Mesenchymal stem cell (in vitro differentiated cells and primary cell): ENCODE measurements around the gene TEAD1.

Experiments used
- DNase-seq: peaks from one replicate; pipeline ENCODE4 v3.0.0-alpha.2; 2013
- H2AFZ ChIP-seq: one replicate; pipeline ENCODE4 v1.6.1; 2013; ENCODE audit warnings: low read depth, mild to moderate bottlenecking, control low read depth, inconsistent platforms, low read length, moderate library complexity
- H2AK5ac ChIP-seq: 2 replicates; pipeline ENCODE4 v1.6.1; 2013; ENCODE audit warnings: low read length, moderate library complexity, mild to moderate bottlenecking, inconsistent platforms; ENCODE audit not compliant: severe bottlenecking
- H2BK120ac ChIP-seq: one replicate; pipeline ENCODE4 v1.6.1; 2013; ENCODE audit warnings: low read depth, mild to moderate bottlenecking, inconsistent platforms, low read length, moderate library complexity
- H2BK12ac ChIP-seq, 2 experiments: one replicate each; pipeline ENCODE4 v1.6.1; 2013; ENCODE audit warnings: inconsistent platforms in 2 of 2, low read length in 2 of 2, mild to moderate bottlenecking in 2 of 2, moderate library complexity in 2 of 2, control low read depth in 1 of 2
- H2BK15ac ChIP-seq: one replicate; pipeline ENCODE4 v1.6.1; 2013; ENCODE audit warnings: mild to moderate bottlenecking, low read depth, inconsistent platforms; ENCODE audit not compliant: poor library complexity, severe bottlenecking
- H2BK5ac ChIP-seq: 2 replicates; pipeline ENCODE4 v1.6.1; 2013; ENCODE audit warnings: low read depth, mild to moderate bottlenecking, low read length, control low read depth, inconsistent platforms; ENCODE audit not compliant: poor library complexity, severe bottlenecking
- H3K14ac ChIP-seq, 2 experiments: one replicate each; pipeline ENCODE4 v1.6.1; 2013; ENCODE audit warnings: inconsistent platforms in 2 of 2, low read length in 2 of 2, control low read depth in 1 of 2, mild to moderate bottlenecking in 1 of 2, moderate library complexity in 1 of 2
- H3K18ac ChIP-seq, 2 experiments: one replicate each; pipeline ENCODE4 v1.6.1; 2013; ENCODE audit warnings: inconsistent platforms in 2 of 2, low read length in 2 of 2, control low read depth in 1 of 2, low read depth in 1 of 2, mild to moderate bottlenecking in 1 of 2
- H3K23ac ChIP-seq, 2 experiments: one replicate each; pipeline ENCODE4 v1.6.1; 2013; ENCODE audit warnings: inconsistent platforms in 2 of 2, low read length in 2 of 2, mild to moderate bottlenecking in 2 of 2, moderate library complexity in 2 of 2, control low read depth in 1 of 2
- H3K27ac ChIP-seq: 2 replicates; pipeline ENCODE4 v1.5.1; 2013; ENCODE audit warnings: mild to moderate bottlenecking, moderate library complexity, low read length, control low read depth, inconsistent platforms; ENCODE audit not compliant: poor library complexity, severe bottlenecking
- H3K27me3 ChIP-seq, 2 experiments: 2 replicates each; pipeline versions ENCODE4 v1.6.1 to v1.7.0; 2013; ENCODE audit warnings: low read length in 2 of 2, mild to moderate bottlenecking in 2 of 2, moderate library complexity in 2 of 2, control low read depth in 1 of 2, inconsistent platforms in 1 of 2; ENCODE audit not compliant: control insufficient read depth in 1 of 2, insufficient read depth in 1 of 2
- H3K36me3 ChIP-seq, 2 experiments: 2 replicates each; pipeline versions ENCODE4 v1.6.1 to v1.7.0; 2013; ENCODE audit warnings: low read length in 2 of 2, control low read depth in 1 of 2, inconsistent platforms in 1 of 2, low read depth in 1 of 2, mild to moderate bottlenecking in 1 of 2; ENCODE audit not compliant: insufficient read depth in 2 of 2, control insufficient read depth in 1 of 2
- H3K4ac ChIP-seq, 2 experiments: one replicate each; pipeline ENCODE4 v1.6.1; 2013; ENCODE audit warnings: inconsistent platforms in 2 of 2, low read length in 2 of 2, mild to moderate bottlenecking in 2 of 2, moderate library complexity in 2 of 2, control low read depth in 1 of 2, low read depth in 1 of 2
- H3K4me1 ChIP-seq: 2 replicates; pipeline ENCODE4 v1.6.1; 2013; ENCODE audit warnings: low read depth, low read length, control low read depth; ENCODE audit not compliant: control insufficient read depth, insufficient read depth
- H3K4me2 ChIP-seq: 2 replicates; pipeline ENCODE4 v1.6.1; 2013; ENCODE audit warnings: low read length, mild to moderate bottlenecking, inconsistent platforms; ENCODE audit not compliant: poor library complexity, severe bottlenecking
- H3K4me3 ChIP-seq, 2 experiments: 2 replicates each; pipeline versions ENCODE4 v1.5.1 to v1.7.0; 2013; ENCODE audit warnings: low read length in 2 of 2, mild to moderate bottlenecking in 2 of 2, control low read depth in 1 of 2, low read depth in 1 of 2; ENCODE audit not compliant: insufficient read depth in 1 of 2
- H3K79me1 ChIP-seq: replicated peaks from 2 replicates; pipeline ENCODE4 v1.6.1; 2013; ENCODE audit warnings: mild to moderate bottlenecking, control low read depth, low read length, inconsistent platforms; ENCODE audit not compliant: poor library complexity, severe bottlenecking
- H3K9ac ChIP-seq: 2 replicates; pipeline ENCODE4 v1.7.0; 2013; ENCODE audit warnings: mild to moderate bottlenecking, low read length, moderate library complexity
- H3K9me3 ChIP-seq: 2 replicates; pipeline ENCODE4 v1.7.0; 2013; ENCODE audit warnings: mild to moderate bottlenecking, low read length; ENCODE audit not compliant: control insufficient read depth
- H4K8ac ChIP-seq: one replicate; pipeline ENCODE4 v1.6.1; 2013; ENCODE audit warnings: inconsistent platforms, mild to moderate bottlenecking, low read length, moderate library complexity
- H4K91ac ChIP-seq: one replicate; pipeline ENCODE4 v1.6.1; 2013; ENCODE audit warnings: mild to moderate bottlenecking, low read length, inconsistent platforms
- WGBS: methylation state at CpG from one replicate; pipeline ENCODE4 v1.1.7; 2013; ENCODE audit warnings: mixed read lengths; 5-methylcytosine and 5-hydroxymethylcytosine counted together

The TEAD1 gene

GRCh38 chr11:12827369-12827768 lies 153.1 kb downstream of the TEAD1 start:
- no peak overlapping the region for H2BK120ac ChIP-seq
- WGBS: 40% methylated on average over 1 of the region's 1 CpG
- H4K91ac ChIP-seq: no peak overlapping the region
- no peaks in the 10 kb centered on the region for H3K9me3 ChIP-seq
- H2BK15ac ChIP-seq: no peak overlapping the region
- H3K4me3 ChIP-seq: peak overlapping the region in 1 of 2 experiments; percentile 76
- peaks cover 24% of the 10 kb centered on the region for H3K79me1 ChIP-seq
- H3K9ac ChIP-seq: peak overlapping the region; percentile 79
- no peak overlapping the region for H3K4ac ChIP-seq
- H3K14ac ChIP-seq: no peak overlapping the region
- H3K36me3 ChIP-seq: peaks cover 3% of the 10 kb centered on the region in 2 experiments
- DNase-seq: no peak
- peaks cover 5% of the 10 kb centered on the region for H3K4me1 ChIP-seq
- H2BK12ac ChIP-seq: no peak overlapping the region
- no peak overlapping the region for H3K18ac ChIP-seq
- no peak overlapping the region for H2AFZ ChIP-seq
- H3K4me2 ChIP-seq: no peak overlapping the region
- no peak overlapping the region for H2AK5ac ChIP-seq
- H4K8ac ChIP-seq: no peak overlapping the region
- H3K27me3 ChIP-seq: no peaks in the 10 kb centered on the region
- no peak overlapping the region for H2BK5ac ChIP-seq
- no peak overlapping the region for H3K23ac ChIP-seq
- H3K27ac ChIP-seq: peak overlapping the region; percentile 66

GRCh38 chr11:12827929-12828812 lies 153.9 kb downstream of the TEAD1 start:
- H2BK12ac ChIP-seq: peak overlapping the region in 1 of 2 experiments; percentile 52
- peak overlapping the region; percentile 66 for H3K27ac ChIP-seq
- H3K27me3 ChIP-seq: no peaks in the 10 kb centered on the region
- H2BK5ac ChIP-seq: no peak overlapping the region
- no peak overlapping the region for H2BK15ac ChIP-seq
- no peak overlapping the region for H2AFZ ChIP-seq
- H4K91ac ChIP-seq: peak overlapping the region; percentile 40
- H4K8ac ChIP-seq: peak overlapping the region; percentile 45
- peak overlapping the region in 1 of 2 experiments; percentile 11 for H3K4ac ChIP-seq
- no peak overlapping the region for H2AK5ac ChIP-seq
- H3K9me3 ChIP-seq: no peaks in the 10 kb centered on the region
- H3K36me3 ChIP-seq: peaks cover under 1 to 3% of the 10 kb centered on the region in 2 experiments
- no peak overlapping the region for H2BK120ac ChIP-seq
- peaks cover 5% of the 10 kb centered on the region for H3K4me1 ChIP-seq
- peak overlapping the region; percentile 48 to 89 for H3K18ac ChIP-seq
- no peak overlapping the region for H3K23ac ChIP-seq
- WGBS: 9% methylated on average over 16 of the region's 17 CpGs
- H3K4me2 ChIP-seq: peak overlapping the region; percentile 90
- DNase-seq: peak; percentile 86
- peak overlapping the region; percentile 41 to 76 for H3K4me3 ChIP-seq
- H3K14ac ChIP-seq: no peak overlapping the region
- H3K79me1 ChIP-seq: peaks cover 22% of the 10 kb centered on the region
- H3K9ac ChIP-seq: peak overlapping the region; percentile 79

DNA sequence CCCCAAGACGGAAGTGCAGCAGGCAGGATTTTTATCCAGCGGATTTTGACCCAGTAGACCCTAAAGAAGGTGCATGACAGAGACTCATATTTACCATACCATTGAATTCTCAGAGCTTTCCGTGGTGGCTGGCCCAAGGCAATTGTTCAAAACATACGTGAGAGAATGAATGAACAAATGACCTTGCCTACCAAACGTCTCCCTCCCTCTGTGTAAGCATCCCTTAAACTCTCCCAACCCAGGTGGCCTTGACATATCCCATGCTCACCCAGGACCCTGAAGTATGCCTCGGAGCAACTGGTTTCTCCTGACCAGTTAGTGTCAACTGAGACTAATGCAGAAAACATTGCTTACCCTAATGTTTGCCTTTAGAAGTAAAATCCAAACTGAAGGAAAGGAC lies 154.9 kb downstream of the TEAD1 start:
- H3K27me3 ChIP-seq: no peaks in the 10 kb centered on the region
- 80% methylated on average over 6 of the region's 6 CpGs for WGBS
- no peak overlapping the region for H2BK120ac ChIP-seq
- peak overlapping the region in 1 of 2 experiments; percentile 76 for H3K4me3 ChIP-seq
- H4K8ac ChIP-seq: no peak overlapping the region
- no peak overlapping the region for H2AK5ac ChIP-seq
- H3K18ac ChIP-seq: peak overlapping the region in 1 of 2 experiments; percentile 59
- H3K23ac ChIP-seq: no peak overlapping the region
- peaks cover 23% of the 10 kb centered on the region for H3K79me1 ChIP-seq
- H3K4me1 ChIP-seq: peaks cover 5% of the 10 kb centered on the region
- H3K4ac ChIP-seq: no peak overlapping the region
- DNase-seq: no peak
- H2AFZ ChIP-seq: no peak overlapping the region
- peak overlapping the region; percentile 21 for H3K27ac ChIP-seq
- no peak overlapping the region for H2BK5ac ChIP-seq
- H3K14ac ChIP-seq: no peak overlapping the region
- peak overlapping the region; percentile 79 for H3K9ac ChIP-seq
- no peak overlapping the region for H2BK12ac ChIP-seq
- no peak overlapping the region for H2BK15ac ChIP-seq
- no peak overlapping the region for H4K91ac ChIP-seq
- no peaks in the 10 kb centered on the region for H3K9me3 ChIP-seq
- H3K36me3 ChIP-seq: peaks cover 0 to 3% of the 10 kb centered on the region in 2 experiments
- no peak overlapping the region for H3K4me2 ChIP-seq

DNA sequence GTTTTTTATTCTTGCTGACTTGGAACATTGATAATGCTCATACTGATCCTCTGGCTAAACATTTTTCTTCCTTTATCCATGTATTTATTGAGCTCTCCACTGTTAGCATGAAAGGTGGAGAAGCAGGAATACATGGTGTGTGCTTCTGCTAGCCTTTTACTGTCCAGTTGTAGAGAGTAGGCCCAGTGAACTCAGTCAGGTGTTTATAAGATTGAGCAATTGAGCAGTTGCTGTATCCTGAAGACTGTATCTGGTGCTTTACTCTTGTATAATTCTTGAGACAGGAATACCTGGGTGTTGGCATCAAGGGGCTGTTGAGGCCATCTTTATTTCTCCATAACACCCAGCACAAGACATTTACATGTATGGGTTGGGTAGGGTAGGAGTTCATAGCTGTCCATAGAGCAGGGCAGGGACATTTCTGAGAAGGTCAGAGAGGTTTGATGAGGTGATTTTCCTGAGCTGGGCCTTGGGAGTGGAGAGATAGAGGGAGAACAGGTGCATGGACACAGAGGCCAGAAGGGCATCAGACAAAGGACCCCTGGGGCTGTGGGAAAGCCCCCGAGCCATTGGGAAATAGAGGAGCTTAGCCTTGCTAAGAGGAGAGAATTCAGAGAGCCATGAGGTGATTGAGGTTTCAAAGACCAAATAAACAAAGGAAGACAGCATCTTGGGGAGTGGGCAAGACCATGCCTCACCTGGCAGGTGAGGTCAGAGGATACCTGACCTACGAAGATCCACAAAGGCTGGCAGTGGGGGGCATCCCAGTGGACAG lies 155.5 kb downstream of the TEAD1 start:
- peak overlapping the region; percentile 39 for H4K8ac ChIP-seq
- no peak overlapping the region for H3K9ac ChIP-seq
- H2AFZ ChIP-seq: no peak overlapping the region
- H3K27me3 ChIP-seq: no peaks in the 10 kb centered on the region
- H3K36me3 ChIP-seq: no peaks in the 10 kb centered on the region
- H3K9me3 ChIP-seq: no peaks in the 10 kb centered on the region
- H2BK120ac ChIP-seq: no peak overlapping the region
- no peak overlapping the region for H3K23ac ChIP-seq
- H2BK12ac ChIP-seq: no peak overlapping the region
- H3K14ac ChIP-seq: no peak overlapping the region
- H2BK15ac ChIP-seq: no peak overlapping the region
- no peak overlapping the region for H3K27ac ChIP-seq
- H3K4me1 ChIP-seq: peaks cover 5% of the 10 kb centered on the region
- DNase-seq: no peak
- no peak overlapping the region for H3K4me2 ChIP-seq
- peaks cover 20% of the 10 kb centered on the region for H3K79me1 ChIP-seq
- no peak overlapping the region for H2AK5ac ChIP-seq
- 92% methylated on average over 2 of the region's 2 CpGs for WGBS
- H3K4me3 ChIP-seq: no peak overlapping the region
- H3K18ac ChIP-seq: peak overlapping the region in 1 of 2 experiments; percentile 18
- no peak overlapping the region for H3K4ac ChIP-seq
- H4K91ac ChIP-seq: no peak overlapping the region
- H2BK5ac ChIP-seq: no peak overlapping the region
